Posterior vena cava (tissue), 2 donors: Measurements from ENCODE around the gene MAST4. TPM values are rescaled to one million over a fixed set of nuclear protein-coding genes. Genes with fewer than 3 reads are reported as not detected.
"Not testable (repeated sequence)": the region's sequence is repeated elsewhere in the genome, so short reads cannot be mapped to it uniquely, and the experiment has no call there.

ENCODE experiments used
- DNase-seq: peaks from one replicate; pipeline ENCODE4 v3.0.0-alpha.2; 2020; ENCODE audit warnings: low spot score
- intact Hi-C, 2 donors: fragments of 100-400 bp; cut with DNase I; formaldehyde crosslinking; loops; one replicate each; pipeline versions ENCODE4 v1.14.1 to v1.14.2; 2022 to 2023
- total RNA-seq, 2 donors: library from RNA; stranded (reverse); fragmentation: NEBNext Ultra II Directional; extraction: Animal tissue kit (Norgen Biotek cat#: 25700); gene quantifications; one replicate each; pipeline ENCODE4 v1.2.1, GENCODE V29; 2021
- donor health status: DM: yes; HTN: yes; CAD: no.
- donor health status: DM: yes; HTN: yes; CAD: no.

MAST4 gene
- total RNA-seq, 2 donors from 2014 or later, result 36.4 to 45.6 TPM

- DNase-seq, result no peak
- intact Hi-C loops, result loop anchor here in 1 of 2 donors (10.0 kb wide), 1 partner anchor 90 kb away; no protein-coding TSS in a partner anchor
These were observed 498.5 kb downstream of the MAST4 start for GRCh38 chr5:67094476-67095300.

GRCh38 chr5:67095346-67096171 lies 499.4 kb downstream of the MAST4 start:
- intact Hi-C loops, result loop anchor here in 1 of 2 donors (10.0 kb wide), 1 partner anchor 91 kb away; no protein-coding TSS in a partner anchor

GRCh38 chr5:67098656-67099055 lies 502.5 kb downstream of the MAST4 start:
- intact Hi-C loops, result loop anchor here in 1 of 2 donors (10.0 kb wide), 1 partner anchor 94 kb away; no protein-coding TSS in a partner anchor
- DNase-seq, result no peak

More at GRCh38 chr5:67095346-67096171, 499.4 kb downstream of the MAST4 start:
- peak; percentile 89 for DNase-seq

- intact Hi-C loops, result no loop called here
These were observed 504.1 kb downstream of the MAST4 start for GRCh38 chr5:67100301-67100700.

GRCh38 chr5:67102708-67103107 lies 506.5 kb downstream of the MAST4 start:
- intact Hi-C loops, result no loop called here

More at GRCh38 chr5:67100301-67100700, 504.1 kb downstream of the MAST4 start:
- no peak for DNase-seq

GRCh38 chr5:67104859-67105258 lies 508.7 kb downstream of the MAST4 start:
- DNase-seq, result no peak
- intact Hi-C loops, result no loop called here

More at GRCh38 chr5:67102708-67103107, 506.5 kb downstream of the MAST4 start:
- no peak for DNase-seq

- DNase-seq, result no peak
- intact Hi-C loops, result no loop called here
These were observed 509.1 kb downstream of the MAST4 start for GRCh38 chr5:67105270-67105669.

GRCh38 chr5:67106626-67107342 lies 510.6 kb downstream of the MAST4 start:
- intact Hi-C loops, result no loop called here

GRCh38 chr5:67111779-67112178 lies 515.6 kb downstream of the MAST4 start:
- intact Hi-C loops, result no loop called here
- no peak for DNase-seq

More at GRCh38 chr5:67106626-67107342, 510.6 kb downstream of the MAST4 start:
- DNase-seq, result no peak

GRCh38 chr5:67115246-67115645 lies 519.1 kb downstream of the MAST4 start:
- no peak for DNase-seq
- intact Hi-C loops, result no loop called here

- DNase-seq, result no peak
- intact Hi-C loops, result no loop called here
These were observed 519.6 kb downstream of the MAST4 start for GRCh38 chr5:67115817-67116216.

GRCh38 chr5:67118050-67118620 lies 521.9 kb downstream of the MAST4 start:
- intact Hi-C loops, result no loop called here
- DNase-seq, result no peak

- DNase-seq, result no peak
- intact Hi-C loops, result no loop called here
These were observed 522.8 kb downstream of the MAST4 start for GRCh38 chr5:67119010-67119409.

GRCh38 chr5:67120032-67120431 lies 523.8 kb downstream of the MAST4 start:
- intact Hi-C loops, result no loop called here

GRCh38 chr5:67123819-67124218 lies 527.6 kb downstream of the MAST4 start:
- intact Hi-C loops, result no loop called here
- no peak for DNase-seq

More at GRCh38 chr5:67120032-67120431, 523.8 kb downstream of the MAST4 start:
- DNase-seq, result no peak

GRCh38 chr5:67124556-67124955 lies 528.4 kb downstream of the MAST4 start:
- intact Hi-C loops, result no loop called here
- DNase-seq, result no peak

GRCh38 chr5:67127347-67127895 lies 531.2 kb downstream of the MAST4 start:
- DNase-seq, intact Hi-C loops: not testable (repeated sequence)

GRCh38 chr5:67129768-67130167 lies 533.6 kb downstream of the MAST4 start:
- no peak for DNase-seq
- intact Hi-C loops, result no loop called here

- no peak for DNase-seq
- intact Hi-C loops, result no loop called here
These were observed 537.0 kb downstream of the MAST4 start for GRCh38 chr5:67133217-67133616.
